HG02840 (cell line): ENCODE data around the gene COPZ2.
"Not testable (repeated sequence)": the region's sequence is repeated elsewhere in the genome, so short reads cannot be mapped to it uniquely, and the experiment has no call there.

Experiments
- ATAC-seq: cut with Tn5 transposase; IDR thresholded peaks from one replicate; pipeline ENCODE4 v1.9.1; 2021; ENCODE audit warnings: mild to moderate bottlenecking, moderate library complexity, moderate number of reproducible peaks; ENCODE audit not compliant: unreplicated experiment, low FRiP score

The COPZ2 gene

DNA sequence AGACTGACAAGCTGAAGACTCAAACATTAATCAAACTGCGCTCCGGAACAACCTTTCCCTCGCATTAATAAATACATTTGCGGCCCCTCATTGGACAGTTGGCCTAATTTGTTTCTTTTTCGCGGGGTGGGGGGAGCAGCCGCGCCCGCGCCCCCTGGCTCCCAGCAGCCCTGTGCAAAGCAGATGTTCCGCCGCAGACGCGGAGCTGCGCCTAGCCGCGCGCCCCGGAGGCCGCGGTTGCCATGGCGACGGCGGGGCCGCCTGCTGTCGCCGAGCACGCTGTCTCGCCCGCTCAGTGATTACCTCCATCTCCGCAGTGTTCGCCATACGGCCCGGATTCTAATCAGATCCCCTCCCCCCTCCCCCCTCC is 25.5 kb downstream of the COPZ2 start:
- no peak for ATAC-seq

DNA sequence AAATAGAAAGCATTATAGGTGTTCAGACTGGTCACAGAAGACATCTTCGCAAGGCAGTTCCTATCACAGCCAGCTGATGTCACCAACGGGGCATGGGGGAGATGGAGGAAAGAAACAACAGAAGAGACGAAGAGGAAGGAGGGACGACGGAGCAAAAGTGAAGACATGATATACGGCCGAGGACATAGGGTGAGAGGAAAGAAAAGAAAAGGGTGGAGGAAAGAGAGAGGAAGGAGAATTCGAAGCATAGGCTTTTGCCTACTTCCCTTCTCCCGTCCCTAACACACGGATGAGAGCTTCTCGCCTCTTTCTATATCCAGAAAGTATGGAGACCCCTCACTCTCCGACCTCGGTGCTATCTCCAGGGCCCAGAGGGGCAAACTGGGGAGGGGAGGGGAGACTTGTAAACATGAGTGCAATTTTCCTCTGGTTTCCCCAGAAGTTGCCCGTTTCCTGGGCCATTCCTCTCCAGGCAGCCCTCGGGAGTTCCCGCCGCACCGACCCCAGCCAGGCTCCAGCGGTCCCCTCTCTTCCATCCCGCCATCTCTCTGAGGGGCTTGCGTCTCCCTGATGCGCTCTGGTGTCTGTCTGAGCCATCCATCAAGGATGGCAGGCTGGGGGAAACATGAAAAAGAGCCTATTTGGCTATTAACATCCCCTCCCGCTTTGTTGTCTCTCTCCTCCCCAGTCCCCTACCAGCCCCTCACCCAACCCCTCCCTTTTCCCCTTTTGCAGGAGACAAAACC is 26.0 kb downstream of the COPZ2 start:
- ATAC-seq, result no peak

DNA sequence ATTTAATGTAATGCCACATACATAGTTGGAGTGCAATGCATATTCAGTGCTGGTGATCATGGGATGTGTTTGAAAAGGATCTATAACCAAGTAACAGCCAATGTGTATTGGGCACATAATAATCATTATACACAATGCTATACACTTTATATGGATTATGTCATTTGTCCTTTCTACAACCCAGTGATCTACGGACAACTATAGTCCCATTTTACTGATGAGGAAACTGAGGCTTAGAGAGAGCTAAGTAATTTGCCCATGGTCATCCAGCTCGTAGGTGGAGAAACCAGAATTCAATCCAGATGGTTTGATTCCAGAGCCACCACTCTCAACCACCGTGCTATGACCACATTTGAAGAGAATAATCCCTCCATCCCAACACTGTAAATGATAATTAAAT is 27.4 kb downstream of the COPZ2 start:
- no peak for ATAC-seq

DNA sequence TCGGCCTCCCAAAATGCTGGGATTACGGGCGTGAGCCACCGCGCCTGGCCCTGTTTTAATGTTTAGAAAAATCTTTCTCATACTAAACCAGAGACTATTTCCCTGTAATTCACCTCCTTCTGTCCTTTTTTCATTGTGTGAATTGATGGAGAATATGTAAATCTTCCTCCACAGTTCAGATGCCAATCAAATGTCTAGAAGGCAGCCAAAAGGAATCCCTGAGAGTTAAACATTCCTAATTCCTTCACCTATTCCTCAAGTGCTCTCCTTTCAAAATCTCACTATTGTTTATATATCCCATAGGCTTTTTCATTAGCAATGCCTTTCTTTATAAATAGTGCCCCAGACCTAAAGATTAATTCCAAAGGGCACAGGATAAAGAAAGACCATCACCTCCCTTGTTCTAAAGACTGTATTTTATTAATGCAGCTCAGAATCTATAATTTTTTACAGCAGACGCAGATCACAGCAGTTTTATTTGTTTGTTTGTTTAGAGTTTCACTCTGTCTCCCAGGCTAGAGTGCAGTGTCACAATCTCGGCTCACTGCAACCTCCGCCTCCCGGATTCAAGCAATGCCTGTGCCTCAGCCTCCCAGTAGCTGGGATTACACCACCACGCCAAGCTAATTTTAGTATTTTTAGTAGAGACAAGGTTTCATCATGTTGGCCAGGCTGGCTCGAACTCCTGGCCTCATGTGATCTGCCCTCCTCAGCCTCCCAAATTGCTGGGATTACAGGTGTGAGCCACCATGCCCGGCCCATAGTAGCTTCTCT is 30.5 kb downstream of the COPZ2 start:
- ATAC-seq, result no peak

DNA sequence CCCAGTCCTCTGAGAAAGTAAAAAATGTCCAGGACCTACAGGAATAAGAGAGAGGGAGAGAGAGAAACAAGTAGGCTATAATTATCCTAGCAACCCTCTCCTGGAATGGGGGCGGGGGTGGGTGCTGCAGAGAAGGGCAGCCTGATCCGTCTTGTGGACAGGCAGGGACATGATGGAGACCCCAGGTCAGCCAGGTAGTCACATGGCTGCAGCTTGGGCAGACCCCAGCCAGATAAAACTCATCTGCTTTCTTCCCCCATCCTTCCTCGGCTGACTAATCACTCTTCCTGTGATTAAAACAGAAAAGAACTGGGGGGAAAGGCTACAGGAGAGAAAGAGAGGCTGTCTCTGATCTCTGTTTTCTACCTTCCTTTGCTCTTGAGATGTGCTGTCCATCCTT is 32.6 kb downstream of the COPZ2 start:
- ATAC-seq, result no peak

DNA sequence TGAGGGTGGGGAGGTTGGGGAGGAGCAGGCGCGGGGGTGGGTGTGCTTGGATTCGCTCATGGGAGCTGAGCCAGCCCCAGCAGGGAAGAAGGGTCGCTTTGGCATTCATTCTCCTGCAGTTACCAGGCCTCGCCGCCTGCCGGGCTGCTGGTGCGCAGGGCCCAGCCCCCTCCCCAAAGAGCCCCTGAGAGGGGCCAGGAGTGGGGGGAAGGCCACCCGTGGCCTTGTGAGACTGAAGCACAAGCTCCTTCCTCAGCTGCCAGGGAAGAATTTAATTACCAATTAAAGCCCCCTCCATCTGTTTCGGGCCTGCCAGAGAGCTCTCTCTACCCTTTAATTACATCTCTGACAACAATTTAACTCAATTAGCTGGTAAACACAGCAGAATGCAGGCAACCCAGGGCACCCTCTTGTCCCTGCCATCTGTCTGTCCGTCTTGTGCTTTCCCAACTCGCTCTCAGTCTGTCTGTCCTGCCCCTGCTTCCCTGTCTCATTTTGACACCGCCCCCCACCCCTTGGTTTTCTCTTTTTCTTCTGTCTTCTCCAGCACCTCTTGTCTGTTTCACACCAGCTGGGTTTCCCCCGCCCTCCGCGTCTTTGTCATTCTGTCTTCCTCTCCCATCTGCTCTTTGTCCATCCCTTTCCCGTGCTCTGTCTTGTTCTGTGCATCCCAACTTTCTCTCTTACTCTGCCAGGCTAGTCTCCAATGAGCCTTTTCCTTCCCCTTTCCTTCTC is 34.0 kb downstream of the COPZ2 start:
- no peak for ATAC-seq

DNA sequence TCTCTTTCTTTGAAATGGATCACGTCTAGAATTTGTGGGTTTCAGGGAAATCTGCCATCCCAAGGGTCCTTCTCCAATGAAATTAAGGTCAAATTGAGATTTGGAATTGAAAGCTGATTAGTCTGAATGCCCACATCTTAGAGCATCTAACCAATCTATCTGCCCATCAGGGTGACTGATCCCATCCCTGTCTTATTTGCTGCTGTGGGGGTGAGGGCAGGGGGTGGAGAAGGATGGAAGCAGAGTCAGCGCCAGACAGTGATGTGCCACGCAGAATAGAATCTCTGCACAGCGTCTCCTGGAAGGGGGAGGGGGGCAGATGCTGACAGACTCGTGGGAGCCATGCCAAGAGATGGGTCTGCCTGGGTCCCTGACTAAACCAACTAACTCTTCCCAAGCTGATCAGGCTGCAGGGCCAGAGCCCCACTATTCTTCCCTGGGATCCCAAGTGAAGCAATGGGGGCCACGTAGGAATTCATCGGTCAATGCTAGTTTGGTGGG is 34.6 kb downstream of the COPZ2 start:
- no peak for ATAC-seq

DNA sequence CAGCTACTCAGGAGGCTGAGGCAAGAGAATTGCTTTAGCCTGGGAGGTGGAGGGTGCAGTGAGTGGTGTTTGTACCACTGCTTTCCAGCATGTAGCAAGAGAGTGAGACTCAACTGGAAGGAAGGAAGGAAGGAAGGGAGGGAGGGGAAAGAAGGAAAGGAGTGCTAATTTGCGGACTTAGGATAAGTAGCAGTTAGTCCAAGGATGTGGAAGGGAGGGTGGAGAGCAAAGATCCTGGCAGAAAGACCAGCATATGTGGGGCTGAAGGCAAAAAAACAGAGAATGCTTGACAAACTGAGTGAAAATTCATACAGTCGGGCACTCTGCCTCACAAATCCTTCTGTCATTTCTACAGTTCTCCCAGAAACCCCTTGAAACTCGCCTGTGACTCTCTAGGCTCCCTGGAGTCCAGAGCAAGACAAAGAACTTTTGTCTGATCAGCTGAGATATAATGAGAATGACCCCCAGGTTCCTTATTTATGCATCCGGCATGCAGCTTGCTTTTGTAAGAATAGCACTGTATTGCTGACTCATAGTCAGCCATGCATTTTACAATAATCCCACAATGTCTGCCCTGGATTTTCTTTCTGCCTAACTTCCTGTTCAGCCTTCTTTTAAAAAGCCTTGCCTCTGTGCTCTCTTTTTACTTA is 35.2 kb downstream of the COPZ2 start:
- ATAC-seq, result no peak

DNA sequence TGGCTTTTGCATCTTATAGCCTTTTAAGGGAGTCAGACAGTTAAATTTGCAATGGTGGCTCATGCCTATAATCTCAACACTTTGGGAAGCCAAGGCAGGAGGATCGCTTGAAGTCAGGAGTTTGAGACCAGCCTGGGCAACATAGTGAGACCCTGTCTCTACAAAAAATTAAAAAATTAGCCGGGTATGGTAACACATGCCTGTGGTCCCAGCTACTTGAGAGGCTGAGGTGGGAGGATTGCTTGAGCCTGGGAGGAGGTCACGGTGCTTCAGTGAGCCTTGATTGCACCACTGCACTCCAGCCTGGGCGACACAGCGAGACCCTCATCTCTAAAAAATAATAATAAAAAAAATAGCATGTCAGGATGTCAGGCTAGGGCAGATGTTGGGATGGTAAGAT is 35.9 kb downstream of the COPZ2 start:
- not testable (repeated sequence) for ATAC-seq

DNA sequence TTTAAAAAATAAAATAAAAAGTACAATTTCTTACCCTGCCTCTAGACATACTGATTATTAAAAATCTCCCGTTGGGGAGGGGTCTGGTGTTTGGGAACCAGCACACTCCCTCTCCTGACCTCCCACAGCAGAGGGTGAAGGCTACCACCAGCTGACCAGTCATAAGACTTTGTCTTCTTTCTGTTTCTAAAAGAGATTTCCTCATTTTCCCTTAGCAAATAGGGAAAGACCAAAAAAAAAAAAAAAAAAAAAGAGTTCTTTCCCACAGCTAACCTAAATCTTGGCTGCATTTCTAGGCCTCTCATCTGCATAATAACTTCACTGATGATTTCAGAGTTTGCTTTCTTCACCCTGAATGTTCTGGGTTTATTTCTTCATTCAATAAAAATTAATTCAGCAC is 36.4 kb downstream of the COPZ2 start:
- ATAC-seq, result no peak

DNA sequence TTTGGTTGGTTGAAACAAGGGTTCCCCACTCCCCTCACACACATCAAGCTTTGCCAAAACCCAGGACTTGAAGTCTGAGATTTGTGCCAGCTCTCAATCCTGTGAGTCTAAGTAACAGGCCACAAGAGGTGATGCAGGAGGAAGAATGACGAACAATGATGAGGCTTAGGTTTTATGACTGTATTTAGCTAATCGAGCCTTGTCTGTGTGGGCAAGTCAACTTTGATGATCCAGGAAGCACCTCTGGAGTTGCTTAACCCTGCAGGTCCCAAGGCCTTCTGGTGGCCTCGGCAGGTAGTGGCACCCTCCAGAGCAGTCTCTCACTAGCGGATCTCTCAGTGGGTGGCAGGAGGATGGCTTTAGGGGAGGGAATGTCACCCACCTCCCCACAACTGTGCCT is 38.0 kb downstream of the COPZ2 start:
- ATAC-seq, result no peak

DNA sequence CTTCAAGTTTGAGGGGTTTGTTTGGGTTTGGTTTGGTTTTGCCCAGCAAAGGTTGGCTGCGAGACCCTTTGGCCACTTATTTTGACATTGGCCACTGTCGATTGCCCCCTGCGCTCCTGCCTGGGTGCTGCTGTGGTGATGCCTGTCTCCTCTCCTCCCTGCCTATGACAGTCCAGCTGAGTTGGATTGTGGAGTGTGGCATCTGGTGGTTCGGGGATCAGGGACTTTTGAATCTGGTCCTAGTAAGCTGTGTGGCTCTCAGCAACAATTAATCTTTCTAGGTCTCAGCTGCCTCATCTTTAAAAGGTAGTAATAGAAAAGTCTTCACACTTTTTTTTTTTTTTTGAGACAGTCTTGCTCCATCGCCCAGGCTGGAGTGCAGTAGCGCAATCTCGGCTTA is 39.6 kb downstream of the COPZ2 start:
- ATAC-seq, result no peak

DNA sequence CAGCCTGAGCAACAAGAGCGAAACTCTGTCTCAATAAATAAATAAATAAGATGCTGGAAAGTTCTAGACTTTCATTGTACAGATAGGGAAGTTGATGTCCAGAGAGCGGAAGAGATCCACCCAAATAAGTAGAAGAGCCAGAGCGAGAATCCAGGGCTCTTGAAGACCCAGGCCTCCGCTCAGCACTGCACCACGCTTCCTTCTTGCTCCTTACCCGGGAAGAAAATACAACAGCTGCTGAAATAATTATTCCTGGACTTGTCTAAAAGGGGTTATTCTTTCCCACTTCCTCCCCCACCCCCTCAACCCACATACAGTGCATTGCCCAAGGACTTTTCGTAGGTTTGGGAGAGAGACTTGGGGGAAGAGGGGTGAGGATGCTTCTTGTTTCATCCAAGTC is 40.0 kb downstream of the COPZ2 start:
- ATAC-seq, result no peak

DNA sequence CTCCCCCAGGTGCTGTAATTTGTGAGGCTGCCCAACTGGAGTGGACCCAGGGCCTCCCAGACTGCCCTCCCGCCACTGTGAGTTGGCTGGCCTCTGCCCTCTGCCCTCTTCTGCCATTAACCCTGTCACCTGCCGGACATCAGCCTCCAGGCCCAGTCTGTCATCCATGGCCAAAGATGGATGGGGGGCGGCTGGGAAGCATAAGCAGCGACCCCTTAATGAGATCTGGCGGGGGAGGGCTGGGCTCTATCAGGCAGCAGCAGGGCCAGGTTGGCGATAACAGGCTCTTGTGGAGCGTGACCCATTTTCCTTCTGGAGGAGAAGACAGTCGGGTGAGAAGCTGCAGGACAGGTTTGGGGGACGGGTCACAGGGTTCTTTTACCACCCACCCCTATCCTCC is 41.4 kb downstream of the COPZ2 start:
- ATAC-seq, result no peak

DNA sequence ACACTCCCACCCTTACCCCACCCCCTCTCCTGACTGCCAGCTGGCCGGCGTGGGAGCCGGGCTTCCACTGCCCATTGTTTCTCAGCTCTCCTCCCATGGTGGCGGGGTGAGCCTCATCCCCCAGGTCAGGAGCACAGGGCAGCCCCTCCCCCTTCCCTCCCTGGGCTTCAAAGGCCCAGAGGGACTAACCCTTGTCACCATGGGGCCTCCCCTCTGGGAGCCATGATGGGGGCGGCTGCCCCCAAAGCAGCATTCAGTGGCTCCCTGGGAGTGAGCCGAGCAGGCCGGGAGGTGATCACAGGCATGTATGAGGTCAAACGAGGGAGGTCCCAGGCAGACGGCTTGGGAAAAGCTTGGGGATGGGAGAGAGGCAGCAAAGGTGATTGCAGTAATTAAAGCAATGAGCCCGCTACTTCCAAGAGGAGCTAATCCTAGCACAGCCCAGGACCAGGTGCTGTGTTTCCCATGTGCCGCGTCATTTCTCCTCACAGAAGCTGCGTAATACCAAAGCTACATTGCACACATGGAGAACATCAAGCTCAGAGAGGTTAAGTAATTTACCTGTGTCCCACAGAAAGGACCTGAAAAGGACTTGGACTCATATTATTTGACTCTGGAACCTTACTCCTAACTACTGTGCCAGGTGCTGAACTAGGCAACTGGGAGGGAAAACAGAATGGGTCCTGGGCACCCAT is 42.2 kb downstream of the COPZ2 start:
- ATAC-seq, result no peak

DNA sequence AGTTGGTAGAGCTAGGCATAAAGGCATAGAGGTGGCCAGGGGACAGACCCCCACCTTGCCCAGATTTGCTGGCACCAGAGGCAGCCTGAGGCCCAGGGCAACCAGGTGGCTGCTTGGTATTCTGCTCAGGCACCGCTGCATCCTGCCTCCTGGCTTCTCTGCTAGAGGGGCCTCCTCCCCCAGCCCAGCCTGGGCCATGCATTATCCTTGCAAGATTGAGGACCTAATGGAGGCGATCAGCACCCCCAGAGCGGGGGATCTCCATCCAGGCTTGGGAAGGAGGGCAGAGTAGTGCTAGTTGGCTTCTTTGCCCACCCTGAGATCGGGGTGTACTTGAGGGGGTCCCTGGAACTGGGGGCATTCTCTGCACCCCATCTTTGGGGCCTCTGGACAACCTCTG is 42.9 kb downstream of the COPZ2 start:
- ATAC-seq, result no peak

DNA sequence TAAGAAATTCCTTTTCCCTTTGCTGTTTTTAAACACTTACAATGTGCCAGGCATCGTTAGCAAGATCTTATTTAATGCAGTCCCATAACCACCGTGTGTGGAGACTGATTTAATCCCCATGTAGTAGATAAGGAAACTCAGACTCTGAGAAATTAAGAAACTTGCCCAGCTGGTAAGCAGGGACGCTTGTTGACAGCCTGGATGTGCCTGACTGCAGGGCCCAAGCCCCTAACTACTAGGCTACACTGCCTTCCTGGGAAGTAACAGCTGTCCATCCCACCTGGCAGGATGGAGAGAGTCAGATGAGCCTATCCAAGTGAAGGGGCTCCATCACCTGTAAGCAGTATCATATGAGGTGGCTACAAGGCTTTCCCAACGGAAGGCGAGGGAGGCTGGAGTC is 43.6 kb downstream of the COPZ2 start:
- ATAC-seq, result no peak

DNA sequence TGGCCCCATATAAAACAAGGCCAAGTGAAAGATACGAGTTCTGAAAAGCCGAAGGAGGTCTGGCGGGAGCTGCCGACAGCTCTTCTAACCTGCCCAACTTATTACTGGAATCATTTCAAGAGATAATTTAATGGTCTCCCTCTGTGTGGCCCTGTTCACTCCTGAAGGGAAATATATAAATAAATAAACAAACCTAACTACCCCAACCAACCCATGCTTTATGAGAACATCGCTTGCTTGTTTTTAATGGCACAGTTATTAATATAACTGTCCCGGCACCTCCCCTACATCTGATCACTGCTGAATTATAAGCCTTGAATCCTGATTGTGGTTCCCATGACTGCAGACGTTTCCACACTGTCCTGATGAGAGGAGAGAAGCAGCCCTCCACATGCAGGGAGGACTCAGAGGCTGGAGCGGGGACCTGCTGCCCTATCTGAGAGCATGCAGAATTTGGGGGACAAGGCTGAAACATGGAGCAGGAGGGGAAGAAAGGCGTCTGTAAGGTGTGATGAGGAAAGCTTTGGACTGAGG is 44.5 kb downstream of the COPZ2 start:
- no peak for ATAC-seq

DNA sequence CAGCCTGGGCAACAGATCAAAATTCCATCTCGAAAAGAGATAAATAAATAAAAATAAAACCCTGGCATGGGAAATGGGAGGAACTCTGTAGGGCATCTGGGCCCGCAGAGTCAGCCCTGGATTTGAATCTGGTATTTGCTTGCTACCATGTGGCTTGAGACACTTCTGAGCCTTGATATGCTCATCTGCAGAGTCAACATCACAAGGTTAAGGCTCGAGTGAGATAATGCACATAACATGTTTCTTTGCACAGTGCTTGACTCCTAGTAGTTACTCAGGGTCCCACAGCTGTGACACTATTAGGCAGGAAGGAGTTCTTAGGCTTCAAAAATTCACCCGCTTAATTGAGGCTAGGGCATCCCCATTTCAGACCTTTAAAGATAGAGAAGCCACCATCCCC is 45.4 kb downstream of the COPZ2 start:
- no peak for ATAC-seq
